Activated CD4-positive, alpha-beta memory T cell treated with anti-CD3 and anti-CD28 coated beads, Interleukin-2, amount 10 ng/mL, durations not matched to agents 7 days and 5 days (primary cell): ENCODE data around the gene HAS3. TPM values are rescaled to one million over a fixed set of nuclear protein-coding genes. Genes with fewer than 3 reads are reported as not detected.
A peak's percentile ranks its signal among the peaks of the same experiment; 100 is the strongest.
"Not testable (repeated sequence)": the region's sequence is repeated elsewhere in the genome, so short reads cannot be mapped to it uniquely, and the experiment has no call there.

Experiments
- CTCF ChIA-PET: fragments of 350-600 bp; sonication (Branson Sonifier 250); formaldehyde crosslinking; loops from one replicate; lab custom pipeline; 2021; ENCODE audit warnings: antibody characterized with exemption, inconsistent platforms; lab: Charles Lee
- POLR2A ChIA-PET: fragments of 350-600 bp; sonication (Branson Sonifier 250); formaldehyde crosslinking; loops from one replicate; lab custom pipeline; 2021; ENCODE audit warnings: antibody characterized with exemption; lab: Charles Lee
- DNase-seq: peaks from one replicate; pipeline ENCODE4 v3.0.0-alpha.2; 2020
- H3K27ac Mint-ChIP-seq: one replicate; pipeline ENCODE4 v1.8.0; 2021; ENCODE audit warnings: mild to moderate bottlenecking, mixed read lengths
- H3K27me3 Mint-ChIP-seq: one replicate; pipeline ENCODE4 v1.8.0; 2021; ENCODE audit warnings: mixed read lengths
- H3K36me3 Mint-ChIP-seq: one replicate; pipeline ENCODE4 v1.8.0; 2021; ENCODE audit warnings: low read depth, mixed read lengths
- H3K4me1 Mint-ChIP-seq: one replicate; pipeline ENCODE4 v1.8.0; 2021; ENCODE audit warnings: mixed read lengths
- H3K4me3 Mint-ChIP-seq: one replicate; pipeline ENCODE4 v1.8.0; 2021; ENCODE audit warnings: mild to moderate bottlenecking, mixed read lengths
- H3K9me3 Mint-ChIP-seq: one replicate; pipeline ENCODE4 v1.8.0; 2021; ENCODE audit warnings: mixed read lengths
- total RNA-seq, 2 experiments: library from RNA; stranded (reverse); gene quantifications; one replicate each; pipeline ENCODE4 v1.2.3, GENCODE V29; 2021

Gene HAS3
- total RNA-seq, 2 experiments from 2014 or later: 0.38 to 0.71 TPM

DNA sequence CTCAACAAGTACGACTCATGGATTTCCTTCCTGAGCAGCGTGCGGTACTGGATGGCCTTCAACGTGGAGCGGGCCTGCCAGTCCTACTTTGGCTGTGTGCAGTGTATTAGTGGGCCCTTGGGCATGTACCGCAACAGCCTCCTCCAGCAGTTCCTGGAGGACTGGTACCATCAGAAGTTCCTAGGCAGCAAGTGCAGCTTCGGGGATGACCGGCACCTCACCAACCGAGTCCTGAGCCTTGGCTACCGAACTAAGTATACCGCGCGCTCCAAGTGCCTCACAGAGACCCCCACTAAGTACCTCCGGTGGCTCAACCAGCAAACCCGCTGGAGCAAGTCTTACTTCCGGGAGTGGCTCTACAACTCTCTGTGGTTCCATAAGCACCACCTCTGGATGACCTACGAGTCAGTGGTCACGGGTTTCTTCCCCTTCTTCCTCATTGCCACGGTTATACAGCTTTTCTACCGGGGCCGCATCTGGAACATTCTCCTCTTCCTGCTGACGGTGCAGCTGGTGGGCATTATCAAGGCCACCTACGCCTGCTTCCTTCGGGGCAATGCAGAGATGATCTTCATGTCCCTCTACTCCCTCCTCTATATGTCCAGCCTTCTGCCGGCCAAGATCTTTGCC is 9.0 kb downstream of the HAS3 start:
- Mint-ChIP-seq H3K4me1 (peaks cover 3% of the 10 kb centered on the region), H3K4me3 (no peak overlapping the region), H3K27me3 (no peaks in the 10 kb centered on the region), H3K9me3 (no peaks in the 10 kb centered on the region), H3K27ac (no peak overlapping the region), H3K36me3 (peaks cover 21% of the 10 kb centered on the region)
- no peak for DNase-seq
- ChIA-PET POLR2A (interaction anchor here (1.7 kb wide), 1 partner anchor 23 kb away, joined by 4 read pairs; no protein-coding TSS in a partner anchor), CTCF (interaction anchor here (1.8 to 2.3 kb wide), 3 partner anchors 8 to 15 kb away, joined by 5 to 41 read pairs (median 8); no protein-coding TSS in a partner anchor)

DNA sequence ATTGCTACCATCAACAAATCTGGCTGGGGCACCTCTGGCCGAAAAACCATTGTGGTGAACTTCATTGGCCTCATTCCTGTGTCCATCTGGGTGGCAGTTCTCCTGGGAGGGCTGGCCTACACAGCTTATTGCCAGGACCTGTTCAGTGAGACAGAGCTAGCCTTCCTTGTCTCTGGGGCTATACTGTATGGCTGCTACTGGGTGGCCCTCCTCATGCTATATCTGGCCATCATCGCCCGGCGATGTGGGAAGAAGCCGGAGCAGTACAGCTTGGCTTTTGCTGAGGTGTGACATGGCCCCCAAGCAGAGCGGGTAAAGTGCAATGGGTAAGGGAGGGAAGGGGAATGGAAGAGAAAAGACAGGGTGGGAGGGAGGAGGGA is 9.5 kb downstream of the HAS3 start:
- no peak overlapping the region for H3K27ac Mint-ChIP-seq
- no peaks in the 10 kb centered on the region for H3K27me3 Mint-ChIP-seq
- H3K9me3 Mint-ChIP-seq: no peaks in the 10 kb centered on the region
- no peak for DNase-seq
- ChIA-PET CTCF (no interaction called here), POLR2A (no interaction called here)
- H3K36me3 Mint-ChIP-seq: peaks cover 21% of the 10 kb centered on the region
- H3K4me1 Mint-ChIP-seq: peaks cover 3% of the 10 kb centered on the region
- H3K4me3 Mint-ChIP-seq: no peak overlapping the region

DNA sequence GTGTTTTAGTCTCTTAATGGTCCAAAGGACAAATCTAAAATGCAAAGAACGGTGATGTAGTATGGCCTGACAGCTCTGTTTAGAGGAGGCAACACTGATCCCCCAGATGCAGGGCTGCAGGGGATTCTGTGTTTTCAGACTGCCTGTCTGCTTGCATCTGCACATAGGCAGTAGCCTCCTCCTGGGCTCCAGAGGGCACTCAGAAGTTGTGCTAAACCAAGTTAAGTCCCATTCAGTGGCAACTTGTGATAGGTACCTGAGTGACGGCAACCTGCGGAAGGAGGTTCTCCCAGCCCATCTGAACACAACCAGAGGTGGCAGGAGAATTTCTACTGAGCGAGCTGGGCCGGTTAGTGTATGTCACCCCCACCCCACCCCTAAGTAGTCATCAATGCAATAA is 9.9 kb downstream of the HAS3 start:
- peaks cover 22% of the 10 kb centered on the region for H3K36me3 Mint-ChIP-seq
- H3K4me1 Mint-ChIP-seq: peaks cover 3% of the 10 kb centered on the region
- POLR2A ChIA-PET: no interaction called here
- no peak overlapping the region for H3K4me3 Mint-ChIP-seq
- CTCF ChIA-PET: interaction anchor here (1.1 kb wide), 1 partner anchor 9 kb away, joined by 3 read pairs; no protein-coding TSS in a partner anchor
- no peak for DNase-seq
- no peaks in the 10 kb centered on the region for H3K9me3 Mint-ChIP-seq
- H3K27ac Mint-ChIP-seq: no peak overlapping the region
- H3K27me3 Mint-ChIP-seq: no peaks in the 10 kb centered on the region

DNA sequence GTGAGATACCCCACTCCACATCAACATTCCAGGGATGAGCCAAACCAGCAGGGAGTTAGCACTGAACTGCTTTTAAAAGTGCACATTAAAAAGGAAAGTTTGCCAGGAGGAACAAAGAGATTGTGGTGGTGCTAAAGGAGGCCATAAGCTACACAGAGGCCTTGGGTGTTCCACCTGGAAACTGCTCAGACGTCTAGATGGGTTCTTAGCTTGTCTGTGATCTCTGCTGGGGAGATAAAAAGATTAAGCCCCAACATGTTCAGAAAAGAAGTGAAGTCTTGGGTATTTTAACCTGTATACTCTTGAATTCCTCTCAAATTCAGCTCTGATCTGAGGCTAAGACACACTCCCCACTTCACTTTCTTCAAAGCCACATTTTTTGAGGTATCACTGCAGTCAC is 10.4 kb downstream of the HAS3 start:
- Mint-ChIP-seq H3K9me3 (no peaks in the 10 kb centered on the region), H3K27me3 (no peaks in the 10 kb centered on the region), H3K36me3 (peaks cover 27% of the 10 kb centered on the region), H3K4me1 (peaks cover 3% of the 10 kb centered on the region), H3K27ac (no peak overlapping the region), H3K4me3 (no peak overlapping the region)
- ChIA-PET POLR2A (no interaction called here), CTCF (interaction anchor here (1.1 kb wide), 1 partner anchor 9 kb away, joined by 3 read pairs; no protein-coding TSS in a partner anchor)
- no peak for DNase-seq

DNA sequence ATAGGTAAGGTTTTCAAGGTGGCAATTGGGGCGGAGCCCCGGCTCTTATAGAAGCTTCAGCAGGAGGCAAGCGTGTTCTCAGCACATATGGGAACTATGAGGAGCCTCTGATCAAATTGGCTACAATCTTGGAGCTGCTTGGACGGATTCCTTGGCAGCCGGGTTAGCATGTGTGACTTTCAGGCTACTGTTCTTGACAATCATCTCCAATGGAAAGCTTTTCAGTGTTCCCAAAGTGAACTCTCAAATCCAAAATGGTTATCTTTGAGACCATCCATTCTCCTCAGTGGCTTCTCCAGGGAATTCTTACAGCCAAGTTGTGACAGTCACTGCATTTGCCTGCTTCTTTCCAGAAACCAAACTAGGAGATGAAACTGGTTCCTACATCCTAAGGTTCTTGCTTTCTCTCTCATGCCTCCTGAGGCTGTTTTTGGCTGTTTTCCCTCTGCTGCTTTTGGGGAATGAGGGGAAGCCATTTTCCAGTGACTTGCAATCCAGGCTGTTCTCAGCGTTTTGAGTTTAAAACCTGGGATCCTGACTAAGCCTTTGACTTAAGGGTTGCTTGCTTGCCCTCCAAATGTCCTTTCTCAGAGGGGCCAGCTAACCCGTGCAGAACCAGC is 10.9 kb downstream of the HAS3 start:
- ChIA-PET POLR2A (no interaction called here), CTCF (interaction anchor here (1.1 kb wide), 1 partner anchor 8 kb away, joined by 3 read pairs; no protein-coding TSS in a partner anchor)
- Mint-ChIP-seq H3K4me3 (no peak overlapping the region), H3K27ac (no peak overlapping the region), H3K9me3 (no peaks in the 10 kb centered on the region), H3K4me1 (peaks cover 3% of the 10 kb centered on the region), H3K27me3 (no peaks in the 10 kb centered on the region), H3K36me3 (peaks cover 32% of the 10 kb centered on the region)
- DNase-seq: no peak

DNA sequence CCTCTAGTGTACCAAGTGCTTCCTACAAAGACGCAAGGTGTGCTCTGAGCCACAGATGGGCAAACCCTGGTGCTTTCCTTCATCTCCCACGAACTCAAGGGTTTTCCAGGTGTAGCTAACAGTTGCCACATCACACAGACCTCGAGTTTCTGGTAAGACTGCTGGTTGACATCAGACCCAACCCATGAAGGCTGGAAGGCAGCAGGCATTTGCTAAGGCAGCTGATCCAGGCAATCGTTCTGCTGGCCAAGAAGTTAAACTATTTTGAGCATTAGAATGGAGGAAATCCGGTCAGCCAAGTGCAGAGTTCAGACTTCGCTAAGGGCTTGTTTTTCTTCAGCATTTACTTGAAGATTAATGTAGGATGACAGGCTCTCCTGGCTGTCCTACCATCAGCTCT is 11.5 kb downstream of the HAS3 start:
- ChIA-PET POLR2A (no interaction called here), CTCF (interaction anchor here (1.0 kb wide), 1 partner anchor 13 kb away, joined by 3 read pairs; no protein-coding TSS in a partner anchor)
- Mint-ChIP-seq H3K27me3 (no peaks in the 10 kb centered on the region), H3K9me3 (no peaks in the 10 kb centered on the region), H3K36me3 (peaks cover 34% of the 10 kb centered on the region), H3K4me3 (no peak overlapping the region), H3K27ac (no peak overlapping the region), H3K4me1 (peaks cover 3% of the 10 kb centered on the region)
- no peak for DNase-seq

DNA sequence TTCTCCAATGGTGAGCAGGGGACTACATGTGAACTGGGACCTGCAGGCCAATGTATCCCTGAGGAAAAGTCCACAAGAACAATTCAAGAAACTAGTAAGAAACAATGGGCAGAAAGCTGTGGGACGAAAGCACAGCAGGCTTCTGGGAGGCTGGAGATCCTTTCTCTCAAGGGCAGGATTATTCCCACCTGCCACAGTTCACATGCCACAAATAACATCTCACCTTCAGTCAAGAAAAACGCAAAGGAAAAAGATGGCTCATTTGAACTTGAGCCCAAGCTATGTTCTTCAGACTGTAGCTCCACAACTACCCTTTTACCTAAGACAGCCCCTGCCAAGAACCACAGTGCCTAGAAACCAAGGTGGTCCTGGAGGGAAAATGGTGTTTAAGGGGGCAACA is 13.0 kb downstream of the HAS3 start:
- H3K4me1 Mint-ChIP-seq: no peaks in the 10 kb centered on the region
- H3K9me3 Mint-ChIP-seq: no peaks in the 10 kb centered on the region
- ChIA-PET CTCF (no interaction called here), POLR2A (no interaction called here)
- no peaks in the 10 kb centered on the region for H3K27me3 Mint-ChIP-seq
- no peak overlapping the region for H3K4me3 Mint-ChIP-seq
- peaks cover 34% of the 10 kb centered on the region for H3K36me3 Mint-ChIP-seq
- H3K27ac Mint-ChIP-seq: no peak overlapping the region
- DNase-seq: no peak

DNA sequence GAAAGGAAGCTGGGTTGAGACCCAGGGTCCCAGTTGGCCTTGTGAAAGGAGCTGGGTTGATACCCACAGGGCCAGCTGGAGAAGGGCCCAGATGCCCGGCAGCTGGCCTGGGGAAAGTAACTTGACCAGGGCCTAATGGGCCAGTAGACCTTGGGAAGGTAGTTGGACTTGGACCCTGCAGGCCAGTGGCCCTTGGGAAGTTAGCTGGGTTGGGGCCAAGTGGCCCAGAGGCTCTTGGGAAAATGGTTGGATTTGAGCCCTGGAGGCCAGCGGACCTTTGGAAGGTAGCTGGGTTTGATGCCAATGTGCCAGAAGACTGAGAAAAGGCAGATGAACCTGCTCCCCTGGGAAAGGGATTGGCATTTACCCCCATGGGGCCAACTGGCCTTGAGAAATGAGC is 13.5 kb downstream of the HAS3 start:
- H3K27me3 Mint-ChIP-seq: no peaks in the 10 kb centered on the region
- CTCF ChIA-PET: no interaction called here
- POLR2A ChIA-PET: interaction anchor here (1.0 kb wide), 1 partner anchor 10 kb away, joined by 4 read pairs; no protein-coding TSS in a partner anchor
- no peaks in the 10 kb centered on the region for H3K9me3 Mint-ChIP-seq
- H3K36me3 Mint-ChIP-seq: peaks cover 34% of the 10 kb centered on the region
- H3K4me3 Mint-ChIP-seq: no peak overlapping the region
- H3K27ac Mint-ChIP-seq: no peak overlapping the region
- peaks cover 2% of the 10 kb centered on the region for H3K4me1 Mint-ChIP-seq
- DNase-seq: no peak

DNA sequence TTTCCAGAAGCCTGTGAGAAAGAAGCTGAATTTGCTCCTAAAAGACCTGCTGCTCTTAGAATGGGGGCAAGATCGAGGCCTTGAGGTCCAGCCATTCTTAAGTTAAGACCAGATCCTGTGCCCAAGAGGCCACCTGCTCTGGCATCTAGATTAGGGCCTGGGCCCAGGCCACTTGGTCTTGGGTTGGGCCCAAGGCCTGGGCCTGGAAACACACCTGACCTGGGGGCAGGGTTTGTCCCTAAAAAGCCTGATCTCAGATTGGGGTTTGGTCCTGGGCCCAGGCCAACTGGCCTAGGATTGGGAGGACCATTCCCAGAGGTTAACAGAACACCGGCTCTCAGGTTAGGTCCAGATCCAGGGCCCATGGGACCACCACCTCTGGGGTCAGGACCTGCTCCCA is 14.1 kb downstream of the HAS3 start:
- no peaks in the 10 kb centered on the region for H3K27me3 Mint-ChIP-seq
- ChIA-PET POLR2A (interaction anchor here (0.9 to 1.0 kb wide), 2 partner anchors 11 kb away, joined by 3 to 4 read pairs; no protein-coding TSS in a partner anchor), CTCF (no interaction called here)
- no peak overlapping the region for H3K27ac Mint-ChIP-seq
- H3K4me3 Mint-ChIP-seq: no peak overlapping the region
- no peak for DNase-seq
- no peaks in the 10 kb centered on the region for H3K9me3 Mint-ChIP-seq
- H3K36me3 Mint-ChIP-seq: peaks cover 36% of the 10 kb centered on the region
- H3K4me1 Mint-ChIP-seq: peaks cover 4% of the 10 kb centered on the region

DNA sequence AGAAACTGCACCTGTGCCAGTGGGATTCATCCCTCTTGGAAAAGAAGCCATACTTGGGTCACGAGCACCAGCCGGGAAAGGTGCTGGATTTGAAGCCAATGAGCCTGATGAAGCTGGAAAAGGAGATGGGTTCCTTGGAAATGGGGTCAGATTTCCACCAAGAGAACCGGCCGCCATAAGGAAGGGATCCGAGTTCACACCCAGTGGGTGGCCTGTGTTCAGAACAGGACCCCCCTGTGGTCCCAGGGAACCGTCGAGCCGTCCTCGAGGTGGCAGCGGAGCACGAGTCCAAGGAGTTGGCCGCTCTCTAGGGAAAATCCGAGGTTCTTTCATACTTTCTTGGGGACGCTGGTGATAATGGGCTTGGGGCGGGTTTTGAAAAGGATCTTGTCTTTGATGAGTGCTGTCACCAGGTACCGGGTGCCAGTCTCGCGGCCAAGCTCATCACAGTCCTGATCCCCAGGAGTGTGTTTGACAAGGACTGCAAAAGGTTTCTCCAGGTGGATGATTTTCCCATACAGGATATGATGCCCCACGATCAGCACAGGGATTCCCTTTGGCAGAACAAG is 14.7 kb downstream of the HAS3 start:
- POLR2A ChIA-PET: interaction anchor here (0.9 kb wide), 1 partner anchor 10 kb away, joined by 3 read pairs; no protein-coding TSS in a partner anchor
- Mint-ChIP-seq H3K27ac (no peak overlapping the region), H3K4me3 (no peak overlapping the region), H3K9me3 (no peaks in the 10 kb centered on the region), H3K36me3 (peaks cover 33% of the 10 kb centered on the region), H3K27me3 (no peaks in the 10 kb centered on the region), H3K4me1 (peaks cover 4% of the 10 kb centered on the region)
- CTCF ChIA-PET: interaction anchor here (1.3 to 4.6 kb wide), 2 partner anchors 7 to 273 kb away, joined by 4 to 41 read pairs; no protein-coding TSS in a partner anchor
- DNase-seq: no peak

DNA sequence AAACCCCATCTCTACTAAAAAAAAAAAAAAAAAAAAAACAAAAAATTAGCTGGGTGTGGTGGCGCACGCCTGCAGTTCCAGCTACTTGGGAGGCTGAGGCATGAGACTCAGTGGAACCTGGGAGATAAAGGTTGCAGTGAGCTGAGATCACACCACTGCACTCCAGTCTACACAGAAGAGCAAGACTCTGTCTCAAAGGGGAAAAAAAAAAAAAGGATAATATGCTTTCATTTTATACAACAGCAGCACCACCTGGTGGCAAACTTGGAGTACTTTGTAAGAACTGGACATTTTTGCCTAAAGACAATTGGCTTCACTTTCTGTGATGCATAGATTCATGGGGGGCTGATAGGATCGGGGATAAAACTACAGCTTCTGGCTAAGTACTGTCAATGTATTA is 18.5 kb downstream of the HAS3 start:
- Mint-ChIP-seq H3K36me3 (peaks cover 31% of the 10 kb centered on the region), H3K4me3 (no peak overlapping the region), H3K27ac (no peak overlapping the region), H3K27me3 (no peaks in the 10 kb centered on the region), H3K9me3 (no peaks in the 10 kb centered on the region), H3K4me1 (peaks cover 12% of the 10 kb centered on the region)
- POLR2A ChIA-PET: interaction anchor here (1.8 kb wide), 2 partner anchors 9 to 277 kb away, joined by 5 to 9 read pairs; partner anchors contain the start of genes CHTF8 and UTP4
- peak; percentile 67 for DNase-seq
- CTCF ChIA-PET: interaction anchor here (0.7 to 4.6 kb wide), 31 partner anchors 9 to 603 kb away, joined by 3 to 41 read pairs (median 5); partner anchors contain the start of genes CHTF8, HAS3, TANGO6 and UTP4

DNA sequence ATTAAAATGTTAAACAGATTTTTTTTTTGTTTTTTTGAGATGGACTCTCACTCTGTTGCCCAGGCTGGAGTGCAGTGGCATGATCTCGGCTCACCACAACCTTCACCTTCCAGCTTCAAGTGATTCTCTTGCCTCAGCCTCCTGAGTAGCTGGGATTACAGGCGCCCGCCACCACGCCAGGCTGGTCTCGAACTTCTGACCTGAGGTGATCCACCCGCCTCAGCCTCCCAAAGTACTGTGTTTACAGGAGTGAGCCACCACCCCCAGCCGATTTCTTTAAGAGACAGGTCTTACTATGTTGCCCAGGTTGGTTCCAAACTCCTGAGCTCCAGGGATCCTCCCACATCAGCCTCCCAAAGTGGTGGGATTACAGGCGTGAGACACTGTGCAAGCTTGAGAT is 19.0 kb downstream of the HAS3 start:
- ChIA-PET POLR2A (interaction anchor here (1.8 kb wide), 2 partner anchors 8 to 277 kb away, joined by 5 to 9 read pairs; partner anchors contain the start of genes CHTF8 and UTP4), CTCF (interaction anchor here (0.5 to 4.6 kb wide), 20 partner anchors 9 to 595 kb away, joined by 3 to 41 read pairs (median 6); partner anchors contain the start of genes CHTF8, HAS3, TANGO6 and UTP4)
- not testable (repeated sequence) for H3K27me3 Mint-ChIP-seq, H3K27ac Mint-ChIP-seq, DNase-seq, H3K4me3 Mint-ChIP-seq, H3K9me3 Mint-ChIP-seq
- H3K4me1 Mint-ChIP-seq: peaks cover 13% of the 10 kb centered on the region
- H3K36me3 Mint-ChIP-seq: peaks cover 27% of the 10 kb centered on the region
